HG02623 (cell line): ENCODE data around the gene ADCY10.
A peak's percentile ranks its signal among the peaks of the same experiment; 100 is the strongest.
"Not testable (repeated sequence)": the region's sequence is repeated elsewhere in the genome, so short reads cannot be mapped to it uniquely, and the experiment has no call there.

ENCODE experiments used
- ATAC-seq: cut with Tn5 transposase; IDR thresholded peaks from one replicate; pipeline ENCODE4 v1.9.1; 2021; ENCODE audit warnings: moderate library complexity; ENCODE audit not compliant: unreplicated experiment

ADCY10 gene

DNA sequence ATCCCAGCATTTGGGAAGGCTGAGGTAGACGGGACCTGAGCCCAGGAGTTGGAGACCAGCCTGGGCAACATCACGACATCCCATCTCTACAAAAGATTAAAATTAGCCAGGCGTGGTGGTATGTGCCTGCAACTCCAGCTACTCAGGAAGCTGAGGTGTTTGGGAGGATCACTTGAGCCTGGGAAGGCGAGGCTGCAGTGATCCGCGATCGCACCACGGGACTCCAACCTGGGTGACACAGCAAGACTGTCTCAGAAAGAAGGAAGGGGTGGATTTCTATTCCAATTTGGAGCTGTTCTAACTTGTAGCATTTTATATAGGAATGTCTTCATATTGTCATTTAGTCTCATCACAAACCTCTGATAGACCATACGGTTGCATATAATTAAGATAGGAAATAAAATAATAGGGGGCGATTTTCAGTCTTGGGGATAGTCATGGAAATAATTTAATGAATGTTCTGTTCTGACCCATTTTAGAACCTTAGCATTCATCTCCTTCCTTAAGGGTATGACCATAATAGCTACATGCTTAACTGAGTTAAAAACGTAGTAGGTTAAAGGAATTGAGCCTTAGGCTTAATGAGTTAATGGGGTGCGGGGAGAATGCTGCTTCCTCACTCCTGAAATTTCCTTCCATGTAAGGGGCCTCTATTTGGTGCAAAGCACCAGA, 93.1 kb downstream of the ADCY10 start:
- no peak for ATAC-seq

- ATAC-seq, result no peak
Observed at GRCh38 chr1:167819849-167820683, 93.9 kb downstream of the ADCY10 start.

- no peak for ATAC-seq
Observed at GRCh38 chr1:167815650-167816049, 98.3 kb downstream of the ADCY10 start.

GRCh38 chr1:167812972-167813371, 101.0 kb downstream of the ADCY10 start:
- no peak for ATAC-seq

- no peak for ATAC-seq
Observed at GRCh38 chr1:167808690-167809089, 105.2 kb downstream of the ADCY10 start.

GRCh38 chr1:167808104-167808503, 105.8 kb downstream of the ADCY10 start:
- ATAC-seq, result no peak

DNA sequence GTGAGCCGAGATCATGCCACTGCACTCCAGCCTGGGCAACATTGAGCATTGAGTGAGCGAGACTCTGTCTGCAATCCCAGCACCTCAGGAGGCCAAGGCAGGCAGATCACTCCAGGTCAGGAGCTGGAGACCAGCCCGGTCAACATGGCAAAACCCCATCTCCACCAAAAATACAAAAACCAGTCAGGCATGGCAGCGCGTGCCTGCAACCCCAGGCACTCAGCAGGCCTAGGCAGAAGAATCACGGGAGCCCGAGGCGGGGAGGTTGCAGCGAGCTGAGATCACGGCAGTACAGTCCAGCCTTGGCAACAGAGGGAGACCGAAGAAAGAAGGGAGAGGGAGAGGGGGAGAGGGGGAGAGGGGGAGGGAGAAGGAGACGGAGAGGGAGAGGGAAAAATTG, 107.3 kb downstream of the ADCY10 start:
- not testable (repeated sequence) for ATAC-seq

DNA sequence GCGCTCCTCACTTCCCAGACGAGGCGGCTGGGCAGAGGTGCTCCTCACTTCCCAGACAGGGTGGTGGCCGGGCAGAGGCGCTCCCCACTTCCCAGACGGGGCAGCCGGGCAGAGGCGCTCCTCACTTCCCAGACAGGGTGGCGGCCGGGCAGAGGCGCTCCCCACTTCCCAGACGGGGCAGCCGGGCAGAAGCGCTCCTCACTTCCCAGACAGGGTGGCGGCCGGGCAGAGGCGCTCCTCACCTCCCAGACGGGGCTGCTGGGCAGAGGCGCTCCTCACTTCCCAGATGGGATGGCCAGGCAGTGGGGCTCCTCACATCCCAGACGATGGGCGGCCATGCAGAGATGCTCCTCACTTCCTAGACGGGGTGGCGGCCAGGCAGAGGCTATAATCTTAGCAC, 107.7 kb downstream of the ADCY10 start:
- not testable (repeated sequence) for ATAC-seq

- no peak for ATAC-seq
Observed at GRCh38 chr1:167805041-167805556, 108.8 kb downstream of the ADCY10 start.

DNA sequence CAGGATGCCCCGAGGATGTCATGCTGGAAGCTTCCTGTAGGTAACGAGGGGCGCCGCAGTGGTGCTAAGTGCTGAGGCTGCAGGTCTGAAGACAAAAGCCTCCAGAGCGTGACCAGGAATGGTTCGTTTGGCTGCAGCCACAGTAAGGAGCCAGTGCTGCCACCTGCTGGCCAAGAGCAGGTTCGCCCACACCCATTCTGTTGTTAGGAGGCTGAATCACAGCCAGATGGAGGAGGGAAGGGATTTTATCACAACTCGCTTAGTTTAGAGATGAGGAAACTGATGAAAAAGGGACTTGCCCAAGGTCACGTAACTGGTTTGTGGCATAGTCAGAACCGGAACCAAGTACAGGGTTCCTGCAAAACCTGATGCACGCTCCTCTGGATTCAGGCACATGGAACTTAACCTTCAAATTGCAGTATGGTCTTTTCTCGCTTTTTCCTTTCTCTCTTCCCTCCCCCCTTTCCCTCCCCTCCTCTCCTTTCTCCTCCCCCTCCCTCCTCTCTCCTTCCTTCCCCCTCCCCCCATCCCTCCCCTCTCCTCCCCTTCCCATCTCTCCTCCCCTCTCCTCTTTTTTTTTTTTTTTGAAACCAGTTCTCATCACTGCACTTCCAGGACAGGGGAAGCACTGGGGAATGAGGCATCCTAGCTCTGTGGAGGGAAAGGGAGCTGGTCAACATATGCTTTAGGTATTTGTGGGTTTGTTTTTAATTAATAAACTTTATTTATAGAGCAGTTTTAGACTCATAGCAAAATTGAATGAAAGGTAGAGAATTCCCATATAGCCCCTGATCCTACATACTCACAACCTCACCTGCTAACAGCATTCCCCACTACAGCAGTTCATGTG, 110.4 kb downstream of the ADCY10 start:
- peak; percentile 82 for ATAC-seq

DNA sequence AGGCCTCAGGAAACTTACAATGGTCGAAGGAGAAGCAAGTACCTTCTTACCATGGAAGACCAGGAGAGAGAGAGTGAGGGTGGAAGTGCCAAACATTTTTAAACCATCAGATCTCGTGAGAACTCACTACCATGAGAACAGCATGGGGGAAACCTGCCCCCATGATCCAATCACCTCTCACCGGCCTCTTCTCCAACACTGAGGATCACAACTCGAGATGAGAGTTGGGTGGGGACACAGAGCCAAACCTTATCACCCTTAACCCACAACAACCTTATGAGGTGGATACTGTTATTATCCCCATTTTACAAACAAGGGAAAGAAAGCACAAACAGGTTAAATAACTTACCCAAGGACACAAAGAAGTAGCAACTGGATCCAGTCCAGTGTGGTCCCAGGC, 111.7 kb downstream of the ADCY10 start:
- ATAC-seq, result no peak

GRCh38 chr1:167800251-167800650, 113.7 kb downstream of the ADCY10 start:
- no peak for ATAC-seq

DNA sequence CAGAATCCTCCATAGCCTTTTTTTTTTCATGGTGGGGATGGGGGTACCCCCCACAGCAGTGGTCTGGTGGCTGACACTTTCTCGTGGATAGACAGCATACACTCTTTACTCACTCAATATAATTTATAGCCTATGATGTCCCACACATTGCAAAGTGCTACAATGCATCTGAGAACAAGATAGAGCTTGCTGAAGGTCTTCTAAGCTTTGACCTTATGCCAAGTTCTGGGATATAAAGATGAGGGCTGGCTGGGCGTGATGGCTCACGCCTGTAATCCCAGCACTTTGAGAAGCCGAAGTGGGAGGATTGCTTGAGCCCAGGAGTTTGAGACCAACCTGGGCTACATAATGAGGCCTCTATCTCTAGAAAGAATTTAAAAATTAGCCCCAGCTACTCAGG, 114.2 kb downstream of the ADCY10 start:
- ATAC-seq, result no peak

DNA sequence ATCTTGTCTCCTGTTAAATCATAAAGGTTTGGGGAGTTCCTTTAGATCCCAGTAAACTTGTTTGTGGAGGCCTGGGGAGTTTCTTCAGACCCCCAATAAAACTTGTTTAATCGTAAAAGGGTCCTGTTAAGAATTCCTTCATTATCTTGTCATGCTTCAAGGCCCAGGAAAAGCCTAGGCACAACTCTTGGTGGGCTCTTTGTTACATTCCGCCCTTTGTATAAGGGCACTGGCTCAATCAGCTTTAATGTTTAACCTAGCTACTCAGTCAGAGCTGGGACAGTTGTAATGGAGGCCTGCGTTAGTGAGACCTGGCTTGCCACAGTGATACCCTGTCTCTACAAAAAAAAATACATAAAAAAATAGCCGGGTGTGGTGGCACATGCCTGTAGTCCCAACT, 115.0 kb downstream of the ADCY10 start:
- no peak for ATAC-seq

DNA sequence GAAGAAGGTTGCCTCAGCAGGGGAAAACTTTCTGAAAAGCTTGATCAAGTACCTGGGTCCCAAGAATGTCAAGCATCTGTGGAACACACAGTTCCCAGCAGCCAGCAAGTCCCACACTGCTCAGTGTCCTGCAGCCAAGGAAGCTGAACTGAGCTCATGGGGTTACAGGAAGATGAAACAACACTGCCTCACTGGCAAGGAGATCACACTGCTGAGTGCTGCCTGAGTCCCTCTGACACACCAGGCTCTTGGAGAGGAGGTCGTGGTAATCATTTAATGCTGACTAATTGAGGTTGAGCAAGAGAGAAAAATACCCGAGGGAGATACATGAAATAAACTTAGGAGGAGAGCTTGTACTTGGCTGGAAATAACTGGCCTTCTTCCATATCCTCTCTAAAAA, 116.9 kb downstream of the ADCY10 start:
- no peak for ATAC-seq

- no peak for ATAC-seq
Observed at GRCh38 chr1:167795810-167796740, 117.9 kb downstream of the ADCY10 start.

DNA sequence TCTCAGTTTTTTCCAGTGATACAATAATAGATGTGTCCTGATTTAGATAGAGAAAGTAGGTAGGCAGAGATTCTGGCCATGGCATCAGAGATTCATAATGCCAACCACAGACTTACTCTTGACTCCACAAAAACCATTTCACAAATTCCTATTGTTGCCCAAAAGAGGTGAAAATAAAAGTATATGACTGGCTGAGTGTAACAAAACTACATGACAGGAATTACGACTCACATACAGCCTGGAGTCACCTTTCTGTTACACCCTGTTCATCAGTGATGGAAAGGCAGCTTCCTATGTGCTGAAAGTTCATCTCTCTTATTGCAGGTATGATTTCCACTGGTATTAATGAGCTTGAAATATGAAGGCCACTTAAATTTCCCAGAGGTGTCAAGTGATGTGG, 119.9 kb downstream of the ADCY10 start:
- ATAC-seq, result no peak

GRCh38 chr1:167792188-167792565, 121.8 kb downstream of the ADCY10 start:
- ATAC-seq, result no peak

DNA sequence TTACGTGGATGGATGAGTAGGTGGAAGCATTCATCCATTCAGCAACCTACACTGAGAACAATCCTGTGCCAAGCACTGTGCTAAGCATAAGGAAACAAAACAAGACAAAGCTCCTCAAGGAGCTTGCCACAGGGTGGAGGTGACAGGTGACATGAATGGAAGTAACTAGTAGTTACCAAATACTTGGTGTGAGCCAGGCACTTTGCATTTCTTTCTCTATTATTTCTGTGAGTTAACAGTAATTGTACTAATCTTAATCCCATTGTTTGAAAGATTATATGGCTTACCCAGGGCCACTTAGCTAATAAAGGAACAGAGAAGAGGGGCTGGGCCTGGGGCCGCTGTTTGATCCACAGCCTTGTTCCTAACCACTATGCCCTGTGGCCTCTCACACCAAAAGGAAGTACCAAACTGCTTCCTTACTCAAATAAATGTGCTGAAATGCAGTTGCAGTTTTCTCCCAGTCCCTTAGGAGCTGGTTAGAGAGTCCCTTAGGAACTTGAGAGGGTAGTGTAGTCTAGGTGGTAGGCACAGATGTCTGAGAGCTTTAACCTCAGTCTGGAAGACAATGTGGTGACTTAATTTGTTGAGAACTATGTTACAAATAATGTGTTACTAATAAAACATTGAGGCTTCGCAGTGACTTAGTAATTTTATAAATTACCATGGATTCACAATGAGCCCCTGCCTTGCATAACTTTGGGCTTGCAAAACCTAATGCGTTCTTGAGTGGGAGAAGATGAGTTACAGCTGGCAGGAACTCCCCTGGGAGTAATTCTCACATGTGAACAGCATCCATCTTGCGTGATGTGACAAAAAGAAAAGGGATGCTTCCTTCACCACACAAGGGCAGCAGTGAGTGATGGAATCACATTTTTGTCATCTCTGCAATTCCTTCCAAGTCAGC, 122.4 kb downstream of the ADCY10 start:
- no peak for ATAC-seq
